ENCODE results near the gene OR52B2.

DNA sequence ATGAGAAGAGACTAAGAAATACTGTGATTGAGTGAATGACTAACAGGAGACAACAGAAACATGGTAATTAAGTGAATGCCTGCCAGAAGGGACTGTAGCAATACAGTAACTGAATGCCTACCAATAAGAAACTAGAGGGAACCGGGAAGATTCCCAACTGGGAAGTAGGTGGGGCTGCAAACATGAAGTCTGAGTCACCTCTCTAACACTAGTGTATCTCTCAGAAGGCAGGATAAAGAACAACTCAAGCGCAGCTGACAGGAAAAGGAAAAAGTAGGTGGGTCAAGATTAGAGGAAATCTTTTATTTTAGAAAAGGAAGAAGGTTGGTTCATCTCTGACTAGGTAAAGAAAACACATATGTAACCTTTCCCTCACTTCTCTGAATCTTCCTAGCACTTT is 49.2 kb upstream of the OR52B2 start:
- TF ChIP-seq GTF2A2 (tag; IDR thresholded peaks at IDR 0.05) = no peak
- TF ChIP-seq, protein P1, sequence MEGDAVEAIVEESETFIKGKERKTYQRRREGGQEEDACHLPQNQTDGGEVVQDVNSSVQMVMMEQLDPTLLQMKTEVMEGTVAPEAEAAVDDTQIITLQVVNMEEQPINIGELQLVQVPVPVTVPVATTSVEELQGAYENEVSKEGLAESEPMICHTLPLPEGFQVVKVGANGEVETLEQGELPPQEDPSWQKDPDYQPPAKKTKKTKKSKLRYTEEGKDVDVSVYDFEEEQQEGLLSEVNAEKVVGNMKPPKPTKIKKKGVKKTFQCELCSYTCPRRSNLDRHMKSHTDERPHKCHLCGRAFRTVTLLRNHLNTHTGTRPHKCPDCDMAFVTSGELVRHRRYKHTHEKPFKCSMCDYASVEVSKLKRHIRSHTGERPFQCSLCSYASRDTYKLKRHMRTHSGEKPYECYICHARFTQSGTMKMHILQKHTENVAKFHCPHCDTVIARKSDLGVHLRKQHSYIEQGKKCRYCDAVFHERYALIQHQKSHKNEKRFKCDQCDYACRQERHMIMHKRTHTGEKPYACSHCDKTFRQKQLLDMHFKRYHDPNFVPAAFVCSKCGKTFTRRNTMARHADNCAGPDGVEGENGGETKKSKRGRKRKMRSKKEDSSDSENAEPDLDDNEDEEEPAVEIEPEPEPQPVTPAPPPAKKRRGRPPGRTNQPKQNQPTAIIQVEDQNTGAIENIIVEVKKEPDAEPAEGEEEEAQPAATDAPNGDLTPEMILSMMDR (IDR thresholded peaks at IDR 0.05 in 2 of 3, conservative IDR thresholded peaks at IDR 0.05 in 1 of 3; ENCODE audit: insufficient read depth in 2 of 3, low read depth in 1 of 3, low read length in 3 of 3) = no peak
- TF ChIP-seq, protein P2, sequence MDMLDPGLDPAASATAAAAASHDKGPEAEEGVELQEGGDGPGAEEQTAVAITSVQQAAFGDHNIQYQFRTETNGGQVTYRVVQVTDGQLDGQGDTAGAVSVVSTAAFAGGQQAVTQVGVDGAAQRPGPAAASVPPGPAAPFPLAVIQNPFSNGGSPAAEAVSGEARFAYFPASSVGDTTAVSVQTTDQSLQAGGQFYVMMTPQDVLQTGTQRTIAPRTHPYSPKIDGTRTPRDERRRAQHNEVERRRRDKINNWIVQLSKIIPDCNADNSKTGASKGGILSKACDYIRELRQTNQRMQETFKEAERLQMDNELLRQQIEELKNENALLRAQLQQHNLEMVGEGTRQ (CRISPR knock-in tag; IDR thresholded peaks at IDR 0.05) = no peak
- TF ChIP-seq, protein P3, sequence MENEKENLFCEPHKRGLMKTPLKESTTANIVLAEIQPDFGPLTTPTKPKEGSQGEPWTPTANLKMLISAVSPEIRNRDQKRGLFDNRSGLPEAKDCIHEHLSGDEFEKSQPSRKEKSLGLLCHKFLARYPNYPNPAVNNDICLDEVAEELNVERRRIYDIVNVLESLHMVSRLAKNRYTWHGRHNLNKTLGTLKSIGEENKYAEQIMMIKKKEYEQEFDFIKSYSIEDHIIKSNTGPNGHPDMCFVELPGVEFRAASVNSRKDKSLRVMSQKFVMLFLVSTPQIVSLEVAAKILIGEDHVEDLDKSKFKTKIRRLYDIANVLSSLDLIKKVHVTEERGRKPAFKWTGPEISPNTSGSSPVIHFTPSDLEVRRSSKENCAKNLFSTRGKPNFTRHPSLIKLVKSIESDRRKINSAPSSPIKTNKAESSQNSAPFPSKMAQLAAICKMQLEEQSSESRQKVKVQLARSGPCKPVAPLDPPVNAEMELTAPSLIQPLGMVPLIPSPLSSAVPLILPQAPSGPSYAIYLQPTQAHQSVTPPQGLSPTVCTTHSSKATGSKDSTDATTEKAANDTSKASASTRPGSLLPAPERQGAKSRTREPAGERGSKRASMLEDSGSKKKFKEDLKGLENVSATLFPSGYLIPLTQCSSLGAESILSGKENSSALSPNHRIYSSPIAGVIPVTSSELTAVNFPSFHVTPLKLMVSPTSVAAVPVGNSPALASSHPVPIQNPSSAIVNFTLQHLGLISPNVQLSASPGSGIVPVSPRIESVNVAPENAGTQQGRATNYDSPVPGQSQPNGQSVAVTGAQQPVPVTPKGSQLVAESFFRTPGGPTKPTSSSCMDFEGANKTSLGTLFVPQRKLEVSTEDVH (IDR thresholded peaks at IDR 0.05; ENCODE audit: low read depth, partially characterized antibody) = no peak
- TF ChIP-seq POLR2A (conservative IDR thresholded peaks at IDR 0.05) = no peak
- no peak for TF ChIP-seq ZNF766 (CRISPR knock-in tag; conservative IDR thresholded peaks at IDR 0.05)
- TF ChIP-seq NRF1 (conservative IDR thresholded peaks at IDR 0.05 in 1 of 2, IDR thresholded peaks at IDR 0.05 in 1 of 2) = no peak
- no peak for TF ChIP-seq PHF8 (IDR thresholded peaks at IDR 0.05; ENCODE audit: borderline replicate concordance, low read length)
- no peak for TF ChIP-seq STAG1 (CRISPR knock-in tag; IDR thresholded peaks at IDR 0.05; ENCODE audit: borderline replicate concordance)

Measured in K562 (cell line).